Measurements from ENCODE around the gene LHCGR.
"Not testable (repeated sequence)": the region's sequence is repeated elsewhere in the genome, so short reads cannot be mapped to it uniquely, and the experiment has no call there.

Gene LHCGR

GRCh38 chr2:48739236-48739635 lies 16.3 kb downstream of the LHCGR start:
- DNase-seq: not testable (repeated sequence)

- DNase-seq: peak; percentile 34
These were observed 16.7 kb downstream of the LHCGR start for GRCh38 chr2:48738806-48739205.

- no peak for DNase-seq
These were observed 19.3 kb downstream of the LHCGR start for GRCh38 chr2:48736251-48736650.

- no peak for DNase-seq
These were observed 20.8 kb downstream of the LHCGR start for GRCh38 chr2:48734576-48735303.

GRCh38 chr2:48733067-48733503 lies 22.4 kb downstream of the LHCGR start:
- no peak for DNase-seq

- no peak for DNase-seq
These were observed 26.7 kb downstream of the LHCGR start for GRCh38 chr2:48728840-48729239.

GRCh38 chr2:48728295-48728694 lies 27.2 kb downstream of the LHCGR start:
- DNase-seq: no peak

- no peak for DNase-seq
These were observed 28.0 kb downstream of the LHCGR start for GRCh38 chr2:48727560-48727959.

GRCh38 chr2:48725696-48726494 lies 29.6 kb downstream of the LHCGR start:
- DNase-seq: no peak

- no peak for DNase-seq
These were observed 31.2 kb downstream of the LHCGR start for GRCh38 chr2:48724278-48724677.

- peak; percentile 84 for DNase-seq
These were observed 32.4 kb downstream of the LHCGR start for GRCh38 chr2:48723129-48723528.

- no peak for DNase-seq
These were observed 33.1 kb downstream of the LHCGR start for GRCh38 chr2:48722391-48722790.

- no peak for DNase-seq
These were observed 34.4 kb downstream of the LHCGR start for GRCh38 chr2:48721158-48721557.

GRCh38 chr2:48719480-48720177 lies 35.9 kb downstream of the LHCGR start:
- no peak for DNase-seq

- DNase-seq: no peak
These were observed 37.7 kb downstream of the LHCGR start for GRCh38 chr2:48717846-48718245.

GRCh38 chr2:48715956-48716355 lies 39.6 kb downstream of the LHCGR start:
- peak; percentile 69 for DNase-seq

- peak; percentile 75 for DNase-seq
These were observed 40.3 kb downstream of the LHCGR start for GRCh38 chr2:48715042-48715899.

GRCh38 chr2:48714245-48714644 lies 41.3 kb downstream of the LHCGR start:
- DNase-seq: peak; percentile 53

- no peak for DNase-seq
These were observed 41.9 kb downstream of the LHCGR start for GRCh38 chr2:48713647-48714046.

- DNase-seq: no peak
These were observed 43.4 kb downstream of the LHCGR start for GRCh38 chr2:48712151-48712550.

- DNase-seq: no peak
These were observed 44.2 kb downstream of the LHCGR start for GRCh38 chr2:48711343-48711742.
